GM23248 (cell line): ENCODE data around the gene SPEN.

ENCODE experiments used
- EZH2 ChIP-seq: fragments of 200-600 bp; sonication (generic); IDR thresholded peaks from 2 replicates; pipeline ENCODE4 v1.6.1; 2018; ENCODE audit warnings: antibody characterized with exemption, mild to moderate bottlenecking; ENCODE audit not compliant: insufficient read depth, poor library complexity, severe bottlenecking
- EZH2phosphoT487 ChIP-seq: fragments of 200-600 bp; sonication (generic); IDR thresholded peaks from 2 replicates; pipeline ENCODE4 v1.6.1; 2018; ENCODE audit warnings: antibody characterized with exemption, moderate library complexity, mild to moderate bottlenecking, low read depth; ENCODE audit not compliant: insufficient read depth

GRCh38 chr1:15928971-15929965 lies 81.8 kb downstream of the SPEN start:
- TF ChIP-seq EZH2: no peak
- TF ChIP-seq EZH2phosphoT487: no peak
